NB4 (cell line): ENCODE data around the gene AKAIN1.

Experiments
- DNase-seq: peaks from one replicate; pipeline ENCODE4 v3.0.0; 2010; ENCODE audit warnings: low read depth
- H3K4me3 ChIP-seq: one replicate; pipeline ENCODE4 v1.5.1; 2011; ENCODE audit warnings: mild to moderate bottlenecking, low read depth, low read length, moderate library complexity
- CTCF ChIP-seq: IDR thresholded peaks from one replicate; pipeline ENCODE4 v1.5.1; 2012; ENCODE audit warnings: low read depth, low read length
- MAX ChIP-seq: IDR thresholded peaks from 2 replicates; pipeline ENCODE4 v1.6.1; 2011; ENCODE audit warnings: low read depth, low read length
- MYC ChIP-seq: IDR thresholded peaks from 2 replicates; pipeline ENCODE4 v1.6.1; 2011; ENCODE audit warnings: low read depth, low read length
- POLR2A ChIP-seq: IDR thresholded peaks from 2 replicates; pipeline ENCODE4 v1.6.1; 2011; ENCODE audit warnings: mild to moderate bottlenecking; ENCODE audit not compliant: insufficient read length; ENCODE audit errors: extremely low read depth

AKAIN1 gene

GRCh38 chr18:5173646-5174045 lies 23.4 kb downstream of the AKAIN1 start:
- TF ChIP-seq POLR2A (no peak), MYC (no peak), CTCF (no peak), MAX (no peak)
- DNase-seq: no peak
- no peak overlapping the region for H3K4me3 ChIP-seq

- no peak for DNase-seq
- no peak overlapping the region for H3K4me3 ChIP-seq
- no peak for TF ChIP-seq CTCF
- no peak for TF ChIP-seq MAX
- no peak for TF ChIP-seq MYC
- no peak for TF ChIP-seq POLR2A
Observed at GRCh38 chr18:5173236-5173635, 23.8 kb downstream of the AKAIN1 start.

DNA sequence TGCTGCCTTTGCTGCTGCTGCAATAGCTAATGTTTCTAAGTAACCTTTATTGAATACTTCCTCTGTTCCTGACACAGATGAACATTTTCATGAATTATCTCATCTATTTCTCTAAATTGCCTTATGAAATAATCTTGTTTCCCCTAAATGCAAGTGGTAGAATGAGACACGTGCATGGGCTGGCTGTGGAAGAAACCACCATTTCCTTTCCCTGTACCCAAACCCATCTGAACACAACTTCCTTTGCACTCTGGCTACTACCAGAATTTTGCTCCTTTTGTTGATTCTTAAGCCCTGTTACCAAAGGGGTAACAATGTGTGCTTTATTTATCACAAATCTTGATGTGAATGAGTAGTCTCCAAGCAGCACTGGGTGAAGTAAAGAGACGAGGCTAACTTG lies 29.2 kb downstream of the AKAIN1 start:
- H3K4me3 ChIP-seq: no peak overlapping the region
- DNase-seq: no peak
- no peak for TF ChIP-seq MYC
- TF ChIP-seq POLR2A: no peak
- no peak for TF ChIP-seq CTCF
- TF ChIP-seq MAX: no peak

DNA sequence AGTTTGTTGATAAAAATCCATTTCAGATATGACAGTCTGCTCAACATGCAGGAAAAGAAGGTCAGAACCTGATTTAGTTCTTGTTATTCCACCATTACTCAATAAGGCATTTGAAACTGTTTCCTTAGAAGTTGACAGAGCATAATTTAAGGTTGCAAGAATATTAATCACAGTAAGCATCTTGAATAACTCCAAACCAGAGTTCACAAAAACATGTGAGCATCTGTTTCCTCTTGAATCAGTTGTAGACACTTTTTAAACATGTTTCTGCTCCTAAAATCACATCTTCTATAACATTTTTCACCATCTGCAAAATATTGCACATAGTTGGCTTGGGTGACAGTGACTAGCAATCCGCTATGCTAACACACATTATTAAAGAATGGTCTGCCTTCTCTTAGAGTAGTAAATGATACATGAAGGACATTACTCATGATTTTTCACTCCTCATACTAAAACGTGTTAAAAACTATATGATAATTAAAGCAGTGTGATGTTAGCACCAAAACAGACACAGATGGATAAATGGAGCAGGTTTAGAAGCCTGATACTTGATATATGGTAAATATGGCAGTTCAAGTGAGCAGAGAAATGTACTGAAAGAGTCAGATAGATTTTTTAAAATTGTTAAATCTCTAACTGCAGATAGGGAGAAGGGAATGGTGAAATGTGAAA lies 30.3 kb downstream of the AKAIN1 start:
- DNase-seq: no peak
- TF ChIP-seq CTCF (no peak), MAX (no peak), POLR2A (no peak), MYC (no peak)
- H3K4me3 ChIP-seq: no peak overlapping the region

- no peak for DNase-seq
- no peak for TF ChIP-seq CTCF
- TF ChIP-seq MYC: no peak
- no peak for TF ChIP-seq POLR2A
- TF ChIP-seq MAX: no peak
- H3K4me3 ChIP-seq: no peak overlapping the region
Observed at GRCh38 chr18:5164903-5165302, 32.2 kb downstream of the AKAIN1 start.

- no peak for TF ChIP-seq MYC
- TF ChIP-seq CTCF: no peak
- no peak for TF ChIP-seq MAX
- TF ChIP-seq POLR2A: no peak
- DNase-seq: no peak
- no peak overlapping the region for H3K4me3 ChIP-seq
Observed at GRCh38 chr18:5162111-5162510, 34.9 kb downstream of the AKAIN1 start.
